Kidney epithelial cell (primary cell): Measurements from ENCODE around the gene COX7A2L. TPM values are rescaled to one million over a fixed set of nuclear protein-coding genes. Genes with fewer than 3 reads are reported as not detected.

Experiments
- DNase-seq: peaks from one replicate; pipeline ENCODE4 v3.0.0-alpha.2; 2010; ENCODE audit warnings: low read depth
- H3K27me3 ChIP-seq: 2 replicates; pipeline ENCODE4 v1.6.0; 2011; ENCODE audit warnings: low read length; ENCODE audit not compliant: control insufficient read depth, insufficient read depth
- H3K36me3 ChIP-seq: 2 replicates; pipeline ENCODE4 v1.5.1; 2011; ENCODE audit warnings: low read length; ENCODE audit not compliant: control insufficient read depth, insufficient read depth
- H3K4me3 ChIP-seq: 2 replicates; pipeline ENCODE4 v1.5.1; 2011; ENCODE audit warnings: low read depth, mild to moderate bottlenecking, control low read depth, low read length
- CTCF ChIP-seq: IDR thresholded peaks from 2 replicates; pipeline ENCODE4 v1.5.1; 2011; ENCODE audit warnings: mild to moderate bottlenecking, moderate library complexity, low read length, control low read depth, inconsistent platforms; ENCODE audit not compliant: insufficient read depth, poor library complexity, severe bottlenecking
- total RNA-seq: library from RNA; depleted of rRNA; stranded (reverse); fragments of >200 nt; gene quantifications from 2 replicates; pipeline ENCODE4 v1.2.3, GENCODE V29; 2015

COX7A2L gene
- total RNA-seq, 1 donor from 2014 or later: 250 TPM

GRCh38 chr2:42368817-42369531 is 8.0 kb upstream of the COX7A2L start:
- no peak for DNase-seq
- H3K4me3 ChIP-seq: no peak overlapping the region
- no peaks in the 10 kb centered on the region for H3K36me3 ChIP-seq
- H3K27me3 ChIP-seq: no peaks in the 10 kb centered on the region
- no peak for TF ChIP-seq CTCF

GRCh38 chr2:42367835-42368234 is 6.8 kb upstream of the COX7A2L start:
- no peak overlapping the region for H3K4me3 ChIP-seq
- no peak for DNase-seq
- no peaks in the 10 kb centered on the region for H3K36me3 ChIP-seq
- no peak for TF ChIP-seq CTCF
- no peaks in the 10 kb centered on the region for H3K27me3 ChIP-seq

GRCh38 chr2:42366411-42366810 is 5.4 kb upstream of the COX7A2L start:
- DNase-seq: no peak
- no peaks in the 10 kb centered on the region for H3K36me3 ChIP-seq
- TF ChIP-seq CTCF: no peak
- no peak overlapping the region for H3K4me3 ChIP-seq
- H3K27me3 ChIP-seq: no peaks in the 10 kb centered on the region

GRCh38 chr2:42364658-42365057 is 3.6 kb upstream of the COX7A2L start:
- no peak overlapping the region for H3K4me3 ChIP-seq
- DNase-seq: no peak

GRCh38 chr2:42363413-42363812 is 2.4 kb upstream of the COX7A2L start:
- Histone ChIP-seq H3K36me3 (no peaks in the 10 kb centered on the region), H3K27me3 (no peaks in the 10 kb centered on the region), H3K4me3 (no peak overlapping the region)
- DNase-seq: no peak
- no peak for TF ChIP-seq CTCF

More at GRCh38 chr2:42364658-42365057, 3.6 kb upstream of the COX7A2L start:
- Histone ChIP-seq H3K36me3 (no peaks in the 10 kb centered on the region), H3K27me3 (no peaks in the 10 kb centered on the region)
- no peak for TF ChIP-seq CTCF
